ENCODE measurements around the gene ZNF253. TPM values are rescaled to one million over a fixed set of nuclear protein-coding genes. Genes with fewer than 3 reads are reported as not detected.

The ZNF253 gene
- total RNA-seq = 2.4 and 5.9 TPM in 2 replicates

GRCh38 chr19:19865750-19866610 is at the start of gene ZNF253:
Gene ZNF253, plus strand, starts transcription at chr19:19865882. Its CDS starts 115 bp downstream, at chr19:19865997.

GRCh38 chr19:19821366-19821951 is 44.2 kb upstream of the ZNF253 start, which contains the start of gene ZNF506:
Gene ZNF506, minus strand, starts transcription at chr19:19821750. Its CDS starts 147 bp downstream, at chr19:19821603.

GRCh38 chr19:19900729-19901444 is 35.2 kb downstream of the ZNF253 start, which contains the start of gene ZNF93:
Gene ZNF93, plus strand, starts transcription at chr19:19900946. Its CDS starts 143 bp downstream, at chr19:19901089.

Other genes starting within 250 kb of the ZNF253 start
- 0.28 and 1.0 TPM in 2 replicates for gene PBX4, start 247.2 kb upstream of the ZNF253 start, total RNA-seq
- gene LPAR2, start 237.7 kb upstream of the ZNF253 start, total RNA-seq = 4.8 and 11.0 TPM in 2 replicates
- gene GMIP, start 222.2 kb upstream of the ZNF253 start, total RNA-seq = 5.1 and 9.6 TPM in 2 replicates
- gene ATP13A1, start 202.2 kb upstream of the ZNF253 start, total RNA-seq = 23.6 and 63.7 TPM in 2 replicates
- 11.7 and 14.4 TPM in 2 replicates for gene ZNF101, start 197.0 kb upstream of the ZNF253 start, total RNA-seq
- gene ZNF14, start 132.8 kb upstream of the ZNF253 start, total RNA-seq = 7.5 and 8.4 TPM in 2 replicates
- 10.3 and 18.0 TPM in 2 replicates for gene ZNF506, start 44.1 kb upstream of the ZNF253 start, total RNA-seq
- gene ZNF93, start 35.1 kb downstream of the ZNF253 start, total RNA-seq = 3.1 and 4.6 TPM in 2 replicates
- 2.1 and 2.3 TPM in 2 replicates for gene ZNF682, start 173.6 kb downstream of the ZNF253 start, total RNA-seq
- gene ZNF90, start 212.1 kb downstream of the ZNF253 start, total RNA-seq = 2.1 and 4.7 TPM in 2 replicates